NK-92 treated with Interleukin-12 subunit alpha and Interleukin-12 subunit beta, amount 100 ng/mL, for 24 hours (cell line): ENCODE results near the gene TMEM52.

ENCODE experiments used
- DNase-seq: peaks from one replicate; lab custom pipeline; 2025; lab: John Stamatoyannopoulos, UW

The TMEM52 gene

GRCh38 chr1:1926886-1927660, 8.0 kb upstream of the TMEM52 start:
- no peak for DNase-seq

- no peak for DNase-seq
These were observed 7.3 kb upstream of the TMEM52 start for GRCh38 chr1:1926346-1926811.

GRCh38 chr1:1925437-1926345, 6.6 kb upstream of the TMEM52 start:
- DNase-seq, result no peak

- DNase-seq, result no peak
These were observed 5.8 kb upstream of the TMEM52 start for GRCh38 chr1:1924849-1925248.

GRCh38 chr1:1924386-1924785, 5.3 kb upstream of the TMEM52 start:
- no peak for DNase-seq

- DNase-seq, result no peak
These were observed 4.1 kb upstream of the TMEM52 start for GRCh38 chr1:1922956-1923833.

- no peak for DNase-seq
These were observed 3.5 kb upstream of the TMEM52 start for GRCh38 chr1:1922702-1922955.

- DNase-seq, result no peak
These were observed 3.0 kb upstream of the TMEM52 start for GRCh38 chr1:1921901-1922701.

GRCh38 chr1:1921459-1921862, 2.4 kb upstream of the TMEM52 start:
- no peak for DNase-seq

GRCh38 chr1:1920608-1921458, 1.8 kb upstream of the TMEM52 start:
- no peak for DNase-seq

GRCh38 chr1:1920057-1920607, 1.1 kb upstream of the TMEM52 start:
- no peak for DNase-seq

- no peak for DNase-seq
These were observed 401 bp upstream of the TMEM52 start for GRCh38 chr1:1919304-1920056.

- no peak for DNase-seq
These were observed 831 bp downstream of the TMEM52 start for GRCh38 chr1:1917995-1918900.

- DNase-seq, result no peak
These were observed 1.6 kb downstream of the TMEM52 start for GRCh38 chr1:1917304-1917976.

- no peak for DNase-seq
These were observed 2.2 kb downstream of the TMEM52 start for GRCh38 chr1:1916851-1917251.

GRCh38 chr1:1915911-1916840, 2.9 kb downstream of the TMEM52 start:
- DNase-seq, result no peak
